GM12878 (cell line): Measurements from ENCODE around the gene ATXN2. TPM values are rescaled to one million over a fixed set of nuclear protein-coding genes. Genes with fewer than 3 reads are reported as not detected.

ENCODE experiments used
- ATF2 ChIP-seq: IDR thresholded peaks from 2 replicates; pipeline ENCODE4 v1.6.1; 2012; ENCODE audit warnings: low read length, inconsistent platforms
- BCLAF1 ChIP-seq: fragments of 450-650 bp; IDR thresholded peaks from 2 replicates; pipeline ENCODE4 v1.6.1; 2017; ENCODE audit warnings: antibody characterized with exemption, mild to moderate bottlenecking, moderate library complexity
- BMI1 ChIP-seq: fragments of 450-650 bp; IDR thresholded peaks from 2 replicates; pipeline ENCODE4 v1.6.1; 2016; ENCODE audit warnings: mild to moderate bottlenecking, moderate library complexity, borderline replicate concordance
- CEBPB ChIP-seq, 2 experiments: fragments of 150-350 bp in 1 of 2; IDR thresholded peaks; 2 replicates each; pipeline ENCODE4 v1.6.1; 2012 to 2014; ENCODE audit warnings: low read depth in 2 of 2, low read length in 2 of 2, borderline replicate concordance in 1 of 2, inconsistent platforms in 1 of 2
- E2F4 ChIP-seq: IDR thresholded peaks from 2 replicates; pipeline ENCODE4 v1.6.1; 2012; ENCODE audit warnings: low read depth, low read length, improper control_type of control experiment
- ELK1 ChIP-seq: IDR thresholded peaks from 2 replicates; pipeline ENCODE4 v1.6.1; 2012; ENCODE audit warnings: low read depth, low read length, improper control_type of control experiment
- ETV6 ChIP-seq, 2 experiments: fragments of 450-650 bp in 1 of 2; IDR thresholded peaks in 1 of 2; conservative IDR thresholded peaks in 1 of 2; 2 replicates each; pipeline ENCODE4 v1.6.1; 2014; ENCODE audit warnings: antibody characterized with exemption in 1 of 2, borderline replicate concordance in 1 of 2, low read depth in 1 of 2, mild to moderate bottlenecking in 1 of 2, moderate library complexity in 1 of 2
- IKZF1 ChIP-seq: fragments of 450-650 bp; conservative IDR thresholded peaks from 2 replicates; pipeline ENCODE4 v1.6.1; 2017; ENCODE audit warnings: antibody characterized with exemption, mild to moderate bottlenecking
- IRF3 ChIP-seq: fragments of 450-650 bp; IDR thresholded peaks from 2 replicates; pipeline ENCODE4 v1.6.1; 2014; ENCODE audit warnings: mild to moderate bottlenecking
- IRF4 ChIP-seq: IDR thresholded peaks from 2 replicates; pipeline ENCODE4 v1.6.1; 2011; ENCODE audit warnings: low read depth, low read length
- KAT2A ChIP-seq: conservative IDR thresholded peaks from 2 replicates; pipeline ENCODE4 v1.6.1; 2011; ENCODE audit warnings: low read depth, low read length; ENCODE audit not compliant: control insufficient read depth
- KDM1A ChIP-seq: fragments of 200-600 bp; sonication (generic); IDR thresholded peaks from 2 replicates; pipeline ENCODE4 v1.6.1; 2016; ENCODE audit warnings: borderline replicate concordance
- MYB ChIP-seq: fragments of 150-350 bp; IDR thresholded peaks from 2 replicates; pipeline ENCODE4 v1.6.1; 2014; ENCODE audit warnings: mild to moderate bottlenecking, low read depth, low read length, borderline replicate concordance
- RAD51 ChIP-seq: fragments of 450-650 bp; IDR thresholded peaks from 2 replicates; pipeline ENCODE4 v1.6.1; 2016; ENCODE audit warnings: moderate library complexity, mild to moderate bottlenecking, inconsistent platforms
- RCOR1 ChIP-seq: conservative IDR thresholded peaks from 2 replicates; pipeline ENCODE4 v1.6.1; 2012; ENCODE audit warnings: low read depth, low read length, improper control_type of control experiment
- RELA ChIP-seq: fragments of 450-650 bp; IDR thresholded peaks from 2 replicates; pipeline ENCODE4 v1.8.0; 2014; ENCODE audit warnings: borderline replicate concordance; ENCODE audit not compliant: partially characterized antibody
- SMARCA5 ChIP-seq: fragments of 450-650 bp; IDR thresholded peaks from 2 replicates; pipeline ENCODE4 v1.6.1; 2017; ENCODE audit warnings: mild to moderate bottlenecking
- SUPT20H ChIP-seq: IDR thresholded peaks from 2 replicates; pipeline ENCODE4 v1.6.1; 2011; ENCODE audit warnings: low read depth, mild to moderate bottlenecking, low read length, moderate library complexity, borderline replicate concordance; ENCODE audit not compliant: control insufficient read depth
- TCF12 ChIP-seq: IDR thresholded peaks from 2 replicates; pipeline ENCODE4 v1.6.1; 2011; ENCODE audit warnings: low read depth, mild to moderate bottlenecking, low read length
- ZNF207 ChIP-seq: fragments of 450-650 bp; IDR thresholded peaks from 2 replicates; pipeline ENCODE4 v1.6.1; 2014; ENCODE audit warnings: antibody characterized with exemption, mild to moderate bottlenecking, borderline replicate concordance
- ZNF24 ChIP-seq: fragments of 450-650 bp; IDR thresholded peaks from 2 replicates; pipeline ENCODE4 v1.6.1; 2017; ENCODE audit warnings: antibody characterized with exemption, mild to moderate bottlenecking
- polyA plus RNA-seq, 11 experiments: library from polyadenylated mRNA; depleted of rRNA in 4 of 11; unstranded in 6 of 11; stranded (reverse) in 5 of 11; fragments of >200 nt; fragmentation: Nextera tagmentation in 4 of 11; fragmentation: Illumina TruSeq in 1 of 11; extraction: Ambion mirVana in 4 of 11; extraction: Trizol in 1 of 11; gene quantifications; 1 replicate in 1 of 11; 2 replicates in 10 of 11; pipeline versions ENCODE4 v1.2.1 to v1.2.3, GENCODE V29; 2011 to 2016; ENCODE audit warnings: inconsistent platforms in 2 of 11, missing spikeins in 2 of 11, low read depth in 1 of 11
- total RNA-seq, 4 experiments: library from RNA; depleted of rRNA in 3 of 4; stranded (reverse); fragments of >200 nt in 3 of 4; fragmentation: Illumina TruSeq in 1 of 4; extraction: Trizol in 1 of 4; gene quantifications; 2 replicates each; pipeline versions ENCODE4 v1.2.1 to v1.2.3, GENCODE V29; 2013 to 2021

The ATXN2 gene
- total and polyA plus RNA-seq, 10 of the 15 experiments (the other 5 are each of a cell fraction or from before 2014, with no cell fraction given): 8.8 to 31.5 (median 19.0) TPM

- no peak for TF ChIP-seq BCLAF1
- peak; percentile 39; the same call in 1 of the 2 replicates for TF ChIP-seq RAD51
- peak; percentile 99 for TF ChIP-seq TCF12
- TF ChIP-seq E2F4: 0 out of 2 replicates have a peak, but pooled peaks have one; percentile 14
- peak; percentile 97 for TF ChIP-seq IRF4
- TF ChIP-seq SUPT20H: no peak
- peak; percentile 95 for TF ChIP-seq RCOR1
- no peak for TF ChIP-seq KAT2A
- 0 out of 2 replicates have a peak, but pooled peaks have one; percentile 3 for TF ChIP-seq IRF3
- TF ChIP-seq MYB: no peak; the same call in 1 of the 2 replicates
- no peak; the same call in 1 of the 2 replicates for TF ChIP-seq ZNF207
- TF ChIP-seq ATF2: peak; percentile 48; the same call in 1 of the 2 replicates
- peak; percentile 99 for TF ChIP-seq IKZF1
- 0 out of 4 replicates have a peak, but pooled peaks of 1 of the 2 experiments have one; percentile 21 for TF ChIP-seq CEBPB (IDR thresholded peaks at IDR 0.05; ENCODE audit: borderline replicate concordance in 1 of 2, low read depth in 2 of 2, low read length in 2 of 2)
- TF ChIP-seq KDM1A: no peak
- TF ChIP-seq ELK1: no peak
- peak in 1 of 2 experiments; percentile 99; a peak in 2 of 4 replicates for TF ChIP-seq ETV6 (conservative IDR thresholded peaks at IDR 0.05 in 1 of 2, IDR thresholded peaks at IDR 0.05 in 1 of 2; ENCODE audit: borderline replicate concordance in 1 of 2, low read depth in 1 of 2)
- peak; percentile 20; the same call in 1 of the 2 replicates for TF ChIP-seq BMI1
- peak; percentile 95 for TF ChIP-seq RELA
- peak; percentile 81 for TF ChIP-seq ZNF24
- TF ChIP-seq SMARCA5: no peak; the same call in 1 of the 2 replicates
Observed at GRCh38 chr12:111444925-111445725, 154.0 kb downstream of the ATXN2 start (continued).
